Esophagus squamous epithelium (tissue), 4 donors: Measurements from ENCODE around the gene NRXN2.

Source experiments
- POLR2A ChIP-seq, 4 donors: fragments of 450-650 bp; IDR thresholded peaks; one replicate each; pipeline ENCODE4 v1.6.1; 2017; ENCODE audit warnings: antibody characterized with exemption in 4 of 4, mild to moderate bottlenecking in 4 of 4, moderate library complexity in 3 of 4
- TF ChIP-seq, protein P1 (sequence below), 6 experiments: fragments of 450-650 bp in 4 of 6; fragments of 200-600 bp in 2 of 6; sonication (generic) in 2 of 6; IDR thresholded peaks; one replicate each; pipeline ENCODE4 v1.5.1; 2016 to 2019; ENCODE audit warnings: antibody characterized with exemption in 6 of 6, mild to moderate bottlenecking in 4 of 6, moderate library complexity in 4 of 6

DNA sequence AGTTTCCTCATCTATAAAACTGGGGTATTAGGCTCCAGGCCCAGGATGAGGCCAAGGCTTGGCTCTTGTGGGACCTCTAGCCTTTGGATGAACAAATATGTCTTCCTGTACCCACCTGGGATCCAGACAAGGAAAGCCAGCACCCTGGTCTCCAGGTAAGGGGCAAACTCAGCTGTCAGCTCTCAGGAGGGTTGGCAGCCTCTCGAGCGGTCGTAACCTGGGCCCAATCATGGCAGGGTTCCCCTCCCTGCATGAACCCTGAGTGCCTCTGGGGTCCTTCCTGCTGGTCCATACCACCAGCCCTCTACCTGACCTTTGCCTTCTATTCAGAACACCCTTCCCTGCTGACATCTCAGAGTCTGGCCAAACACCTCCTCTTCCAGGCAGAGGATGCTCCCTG lies 112.4 kb downstream of the NRXN2 start:
- TF ChIP-seq, protein P1, sequence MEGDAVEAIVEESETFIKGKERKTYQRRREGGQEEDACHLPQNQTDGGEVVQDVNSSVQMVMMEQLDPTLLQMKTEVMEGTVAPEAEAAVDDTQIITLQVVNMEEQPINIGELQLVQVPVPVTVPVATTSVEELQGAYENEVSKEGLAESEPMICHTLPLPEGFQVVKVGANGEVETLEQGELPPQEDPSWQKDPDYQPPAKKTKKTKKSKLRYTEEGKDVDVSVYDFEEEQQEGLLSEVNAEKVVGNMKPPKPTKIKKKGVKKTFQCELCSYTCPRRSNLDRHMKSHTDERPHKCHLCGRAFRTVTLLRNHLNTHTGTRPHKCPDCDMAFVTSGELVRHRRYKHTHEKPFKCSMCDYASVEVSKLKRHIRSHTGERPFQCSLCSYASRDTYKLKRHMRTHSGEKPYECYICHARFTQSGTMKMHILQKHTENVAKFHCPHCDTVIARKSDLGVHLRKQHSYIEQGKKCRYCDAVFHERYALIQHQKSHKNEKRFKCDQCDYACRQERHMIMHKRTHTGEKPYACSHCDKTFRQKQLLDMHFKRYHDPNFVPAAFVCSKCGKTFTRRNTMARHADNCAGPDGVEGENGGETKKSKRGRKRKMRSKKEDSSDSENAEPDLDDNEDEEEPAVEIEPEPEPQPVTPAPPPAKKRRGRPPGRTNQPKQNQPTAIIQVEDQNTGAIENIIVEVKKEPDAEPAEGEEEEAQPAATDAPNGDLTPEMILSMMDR (IDR thresholded peaks at IDR 0.05): no peak
- TF ChIP-seq POLR2A (IDR thresholded peaks at IDR 0.05): no peak
